ENCODE measurements around the gene BCHE. TPM values are rescaled to one million over a fixed set of nuclear protein-coding genes. Genes with fewer than 3 reads are reported as not detected.
"Not testable (repeated sequence)": the region's sequence is repeated elsewhere in the genome, so short reads cannot be mapped to it uniquely, and the experiment has no call there.

Gene BCHE
- total RNA-seq, 1 donor from 2014 or later: 5.8 TPM

DNA sequence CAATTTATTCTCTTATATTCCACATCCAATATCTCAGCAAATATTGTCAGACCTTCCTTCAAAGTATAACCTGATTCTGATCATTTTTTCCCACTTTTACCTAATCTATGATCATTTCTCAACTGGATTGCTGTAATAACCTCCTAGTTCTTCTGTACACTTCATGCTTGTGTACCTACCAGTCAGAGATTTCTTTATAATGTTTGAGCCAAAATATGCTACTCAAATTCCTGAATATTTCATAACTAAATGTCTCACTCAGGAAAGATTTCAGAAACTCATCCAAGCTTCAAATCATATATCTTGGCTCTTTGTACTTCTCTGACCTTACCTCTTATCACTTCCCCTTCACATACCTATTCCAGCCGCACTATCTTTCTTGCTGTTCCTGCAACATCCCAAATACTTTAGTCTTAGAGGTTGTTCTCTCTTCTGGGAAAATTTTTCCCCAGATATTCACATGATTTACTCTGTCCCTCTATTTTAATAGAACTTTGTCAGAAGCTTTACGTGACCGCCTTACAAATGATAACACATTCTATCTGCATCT is 20.0 kb downstream of the BCHE start:
- Histone ChIP-seq H3K4me1 (no peaks in the 10 kb centered on the region), H3K36me3 (no peaks in the 10 kb centered on the region), H3K4me3 (no peak overlapping the region), H3K9me3 (no peaks in the 10 kb centered on the region), H3K27me3 (ENCODE audit: low read depth) (no peaks in the 10 kb centered on the region), H3K27ac (no peak overlapping the region)
- DNase-seq: no peak
- TF ChIP-seq, protein P1, sequence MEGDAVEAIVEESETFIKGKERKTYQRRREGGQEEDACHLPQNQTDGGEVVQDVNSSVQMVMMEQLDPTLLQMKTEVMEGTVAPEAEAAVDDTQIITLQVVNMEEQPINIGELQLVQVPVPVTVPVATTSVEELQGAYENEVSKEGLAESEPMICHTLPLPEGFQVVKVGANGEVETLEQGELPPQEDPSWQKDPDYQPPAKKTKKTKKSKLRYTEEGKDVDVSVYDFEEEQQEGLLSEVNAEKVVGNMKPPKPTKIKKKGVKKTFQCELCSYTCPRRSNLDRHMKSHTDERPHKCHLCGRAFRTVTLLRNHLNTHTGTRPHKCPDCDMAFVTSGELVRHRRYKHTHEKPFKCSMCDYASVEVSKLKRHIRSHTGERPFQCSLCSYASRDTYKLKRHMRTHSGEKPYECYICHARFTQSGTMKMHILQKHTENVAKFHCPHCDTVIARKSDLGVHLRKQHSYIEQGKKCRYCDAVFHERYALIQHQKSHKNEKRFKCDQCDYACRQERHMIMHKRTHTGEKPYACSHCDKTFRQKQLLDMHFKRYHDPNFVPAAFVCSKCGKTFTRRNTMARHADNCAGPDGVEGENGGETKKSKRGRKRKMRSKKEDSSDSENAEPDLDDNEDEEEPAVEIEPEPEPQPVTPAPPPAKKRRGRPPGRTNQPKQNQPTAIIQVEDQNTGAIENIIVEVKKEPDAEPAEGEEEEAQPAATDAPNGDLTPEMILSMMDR (IDR thresholded peaks at IDR 0.05): no peak
- intact Hi-C loops (cut with DNase I): no loop called here
- no peak for ATAC-seq

DNA sequence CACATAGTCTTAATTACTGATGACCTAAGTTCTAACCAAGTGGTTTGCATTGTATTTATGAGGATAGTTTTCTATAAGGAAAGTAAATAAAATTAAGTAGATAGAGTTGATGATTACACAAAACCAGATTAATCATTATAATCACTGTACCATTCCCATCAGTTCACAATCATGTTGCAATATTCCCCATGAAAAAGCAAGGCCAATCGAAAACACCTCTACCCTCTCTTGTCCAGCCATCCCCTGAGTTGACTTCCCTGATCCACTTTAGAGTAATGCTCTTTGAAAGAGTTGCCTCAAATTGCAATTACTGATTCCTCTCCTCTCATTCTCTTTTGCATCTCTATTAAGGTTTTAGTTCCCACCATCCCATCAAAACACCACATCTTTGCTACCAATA is 21.0 kb downstream of the BCHE start:
- Histone ChIP-seq H3K27me3 (ENCODE audit: low read depth) (no peaks in the 10 kb centered on the region), H3K9me3 (no peaks in the 10 kb centered on the region), H3K27ac (no peak overlapping the region), H3K4me3 (no peak overlapping the region), H3K36me3 (no peaks in the 10 kb centered on the region), H3K4me1 (no peaks in the 10 kb centered on the region)
- DNase-seq: no peak
- intact Hi-C loops (cut with DNase I): no loop called here
- TF ChIP-seq, protein P1 (IDR thresholded peaks at IDR 0.05): no peak
- no peak for ATAC-seq

DNA sequence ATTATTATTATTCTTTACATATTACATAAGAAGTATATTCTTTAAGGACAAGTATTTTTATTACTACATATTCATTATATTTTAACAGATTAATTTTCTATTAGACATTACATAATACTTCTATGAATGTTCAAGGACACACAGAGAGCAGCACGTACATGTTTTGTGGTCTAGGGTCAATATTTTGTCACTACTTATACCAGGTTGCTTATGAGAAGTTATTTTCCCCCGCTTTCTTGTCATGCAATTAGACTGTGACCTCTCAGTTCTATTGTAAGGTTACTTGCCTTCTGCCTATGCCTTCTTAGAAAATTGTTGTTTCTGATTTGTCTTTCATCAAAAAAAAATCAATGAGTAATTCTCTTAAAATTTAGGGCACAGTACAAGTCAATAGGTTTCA is 21.5 kb downstream of the BCHE start:
- Histone ChIP-seq H3K4me3 (no peak overlapping the region), H3K27ac (no peak overlapping the region), H3K4me1 (no peaks in the 10 kb centered on the region), H3K27me3 (ENCODE audit: low read depth) (no peaks in the 10 kb centered on the region), H3K9me3 (no peaks in the 10 kb centered on the region), H3K36me3 (no peaks in the 10 kb centered on the region)
- no peak for ATAC-seq
- no peak for DNase-seq
- intact Hi-C loops (cut with DNase I): no loop called here
- TF ChIP-seq, protein P1 (IDR thresholded peaks at IDR 0.05): no peak

DNA sequence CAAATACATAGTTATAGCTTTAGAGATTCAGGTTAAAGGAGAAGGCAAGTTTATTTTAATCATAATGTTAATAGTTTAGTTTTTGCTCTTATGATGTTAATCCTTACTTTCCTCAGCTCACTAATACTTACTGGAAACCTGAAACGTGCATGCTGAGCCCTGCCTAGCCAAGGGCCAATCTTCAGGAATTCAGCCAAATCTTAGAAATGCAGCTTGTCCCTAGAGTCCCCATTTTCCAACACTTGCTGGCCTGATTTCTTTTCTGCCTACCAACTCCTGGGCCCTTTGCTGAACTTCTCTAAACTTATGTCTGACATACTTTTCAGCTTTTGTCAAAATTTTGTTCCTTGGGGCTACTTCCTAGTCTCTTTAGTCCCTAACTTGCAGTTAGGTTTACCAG is 22.8 kb downstream of the BCHE start:
- intact Hi-C loops (cut with DNase I): no loop called here
- H3K27ac ChIP-seq: no peak overlapping the region
- H3K9me3 ChIP-seq: no peaks in the 10 kb centered on the region
- H3K36me3 ChIP-seq: no peaks in the 10 kb centered on the region
- no peaks in the 10 kb centered on the region for H3K27me3 ChIP-seq (ENCODE audit: low read depth)
- TF ChIP-seq, protein P1 (IDR thresholded peaks at IDR 0.05): no peak
- no peak overlapping the region for H3K4me3 ChIP-seq
- no peaks in the 10 kb centered on the region for H3K4me1 ChIP-seq
- DNase-seq (no peak), ATAC-seq (no peak)

DNA sequence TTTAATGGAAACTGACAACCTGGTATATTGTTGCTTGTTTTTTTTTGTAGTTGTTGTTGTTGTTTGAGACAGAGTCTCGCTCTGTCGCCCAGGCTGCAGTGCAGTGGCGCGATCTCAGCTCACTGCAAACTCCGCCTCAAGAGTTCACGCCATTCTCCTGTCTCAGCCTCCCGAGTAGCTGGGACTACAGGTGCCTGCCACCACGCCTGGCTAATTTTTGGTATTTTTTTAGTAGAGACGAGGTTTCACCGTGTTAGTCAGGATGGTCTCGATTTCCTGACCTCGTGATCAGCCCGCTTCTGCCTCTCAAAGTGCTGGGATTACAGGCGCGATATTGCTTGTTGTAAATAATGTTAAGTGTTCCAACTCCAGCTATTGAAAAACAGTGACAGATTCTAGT is 29.3 kb downstream of the BCHE start:
- H3K36me3 ChIP-seq; DNase-seq; H3K27ac ChIP-seq; H3K4me1 ChIP-seq; H3K9me3 ChIP-seq; intact Hi-C loops (cut with DNase I); H3K4me3 ChIP-seq; H3K27me3 ChIP-seq (ENCODE audit: low read depth); ATAC-seq: not testable (repeated sequence)

DNA sequence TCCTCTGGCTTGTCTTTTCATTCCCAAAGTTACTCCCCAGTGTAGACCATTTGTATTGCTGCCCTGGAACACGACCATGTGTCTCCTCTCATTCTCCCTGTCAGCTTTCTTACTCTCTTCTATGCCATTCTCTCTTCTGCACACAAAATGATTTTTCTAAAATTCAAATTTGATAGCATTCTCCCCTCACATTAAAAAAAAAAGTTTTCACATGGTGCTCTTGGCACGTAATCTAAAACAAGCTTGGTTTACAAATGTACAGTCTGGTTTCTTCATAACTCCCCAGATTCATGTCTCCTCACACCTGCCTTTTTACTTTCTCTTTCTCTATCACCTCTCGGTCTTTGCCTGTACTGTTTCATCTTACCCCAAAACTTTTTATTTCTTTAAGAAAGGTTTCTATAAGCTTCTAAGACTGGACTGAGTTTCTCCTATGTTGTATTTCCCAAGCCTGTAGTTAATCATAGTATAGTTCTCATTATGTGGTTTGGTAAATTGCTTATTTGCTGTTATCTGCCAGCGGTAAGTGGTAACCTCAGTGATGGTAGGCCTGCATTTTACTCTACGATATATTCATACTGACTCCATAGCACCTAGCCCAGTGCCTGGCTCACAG is 31.2 kb downstream of the BCHE start:
- no peaks in the 10 kb centered on the region for H3K4me1 ChIP-seq
- no peak overlapping the region for H3K27ac ChIP-seq
- H3K27me3 ChIP-seq (ENCODE audit: low read depth): no peaks in the 10 kb centered on the region
- no peak overlapping the region for H3K4me3 ChIP-seq
- intact Hi-C loops (cut with DNase I): no loop called here
- DNase-seq (no peak), ATAC-seq (no peak)
- H3K9me3 ChIP-seq: no peaks in the 10 kb centered on the region
- TF ChIP-seq, protein P1 (IDR thresholded peaks at IDR 0.05): no peak
- no peaks in the 10 kb centered on the region for H3K36me3 ChIP-seq

Data from lower lobe of right lung (tissue), 2 donors.